Forelimb muscle (tissue), 1 donor: Measurements from ENCODE around the gene CEMP1. TPM values are rescaled to one million over a fixed set of nuclear protein-coding genes. Genes with fewer than 3 reads are reported as not detected.
"Not testable (repeated sequence)": the region's sequence is repeated elsewhere in the genome, so short reads cannot be mapped to it uniquely, and the experiment has no call there.

Experiments used
- DNase-seq: peaks from one replicate; pipeline ENCODE4 v3.0.0-alpha.2; 2013; ENCODE audit warnings: low read depth
- polyA plus RNA-seq: library from polyadenylated mRNA; unstranded; fragments of 120-200 nt; gene quantifications from one replicate; pipeline ENCODE4 v1.2.1, GENCODE V29; 2013; ENCODE audit not compliant: insufficient read length

CEMP1 gene
- polyA plus RNA-seq, 1 donor = 2.0 TPM

DNA sequence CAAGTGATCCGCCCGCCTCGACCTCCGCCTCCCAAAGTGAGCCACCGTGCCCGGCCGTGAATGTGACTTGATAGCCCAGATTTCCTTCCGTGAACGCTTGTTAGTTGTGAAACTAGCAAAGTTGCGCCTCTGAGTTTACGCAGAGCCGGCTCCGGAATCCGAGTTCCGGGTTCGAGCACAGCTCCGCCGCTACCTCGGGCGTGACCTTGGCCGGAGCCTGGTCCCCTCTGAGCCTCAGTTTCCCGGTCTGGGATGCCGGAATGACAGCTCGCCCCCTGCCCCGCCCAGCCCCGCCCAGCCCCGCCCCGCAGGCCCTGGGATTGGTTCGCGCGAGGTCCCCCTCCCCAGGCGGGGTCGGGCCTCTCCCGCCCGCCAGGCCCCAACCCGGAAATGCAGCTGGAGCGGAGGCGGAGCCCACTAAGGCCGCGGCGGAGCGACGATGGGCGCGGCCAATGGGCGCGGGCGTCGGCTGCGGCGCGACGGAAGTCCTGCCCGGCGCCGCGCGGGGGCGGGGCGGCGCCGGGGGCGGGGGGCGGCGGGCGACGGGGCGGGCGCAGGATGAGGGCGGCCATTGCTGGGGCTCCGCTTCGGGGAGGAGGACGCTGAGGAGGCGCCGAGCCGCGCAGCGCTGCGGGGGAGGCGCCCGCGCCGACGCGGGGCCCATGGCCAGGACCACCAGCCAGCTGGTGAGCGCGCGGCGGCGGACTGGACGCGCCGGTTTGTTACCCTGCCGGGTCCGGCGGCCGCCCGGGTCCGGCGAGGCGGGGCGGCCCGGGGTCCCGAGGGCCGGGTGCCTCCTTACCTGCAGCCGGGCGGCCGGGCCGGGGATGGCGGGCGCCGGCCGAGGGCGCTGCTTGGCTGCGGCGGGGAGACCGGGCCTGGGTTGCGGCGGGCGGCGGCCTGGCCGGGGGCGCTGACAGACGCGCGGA is 6.5 kb upstream of the CEMP1 start, which contains the start of gene PDPK1:
PDPK1 (plus strand) TSS at position 571 of the 929 bp plus-strand sequence; CDS start at position 663, 92 bp downstream.
- peak; percentile 90 for DNase-seq

DNA sequence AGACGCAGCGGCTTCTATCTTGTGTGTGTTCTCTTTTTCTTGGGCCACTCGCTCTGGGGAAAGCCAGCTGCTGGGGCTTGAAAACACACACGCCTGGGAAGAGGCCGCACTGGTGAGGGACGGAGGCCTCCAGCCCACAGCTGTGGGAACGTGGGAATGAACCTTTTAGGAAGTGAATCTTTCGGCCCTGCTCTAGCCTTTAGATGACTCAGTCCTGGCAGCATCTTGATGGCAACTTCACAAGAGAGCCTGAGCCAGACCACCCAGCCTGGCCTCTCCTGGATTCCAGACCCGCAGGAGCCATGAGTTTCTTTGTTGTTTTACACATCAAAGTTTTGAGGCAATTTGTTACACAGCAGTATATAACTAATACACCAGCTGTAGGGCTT is 4.4 kb upstream of the CEMP1 start:
- DNase-seq = no peak

DNA sequence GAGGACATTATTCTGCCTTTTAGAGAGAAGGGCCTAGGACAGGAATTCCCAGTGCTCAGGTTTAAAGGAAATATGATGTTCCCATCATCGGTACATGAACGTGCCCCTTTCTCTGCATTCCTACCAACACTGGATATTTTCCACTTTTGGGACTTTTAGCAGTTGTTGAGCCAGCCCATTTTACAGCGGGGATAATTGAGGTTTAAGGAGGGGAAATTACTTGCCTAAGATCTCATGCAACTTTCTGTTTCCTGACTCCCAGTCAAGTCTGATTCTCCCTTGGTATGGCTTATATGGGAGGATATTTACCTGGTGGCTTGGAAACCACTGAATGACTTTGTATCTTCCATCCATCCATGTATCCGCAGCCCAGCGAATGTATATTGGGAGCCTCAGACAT is 3.1 kb upstream of the CEMP1 start:
- not testable (repeated sequence) for DNase-seq

DNA sequence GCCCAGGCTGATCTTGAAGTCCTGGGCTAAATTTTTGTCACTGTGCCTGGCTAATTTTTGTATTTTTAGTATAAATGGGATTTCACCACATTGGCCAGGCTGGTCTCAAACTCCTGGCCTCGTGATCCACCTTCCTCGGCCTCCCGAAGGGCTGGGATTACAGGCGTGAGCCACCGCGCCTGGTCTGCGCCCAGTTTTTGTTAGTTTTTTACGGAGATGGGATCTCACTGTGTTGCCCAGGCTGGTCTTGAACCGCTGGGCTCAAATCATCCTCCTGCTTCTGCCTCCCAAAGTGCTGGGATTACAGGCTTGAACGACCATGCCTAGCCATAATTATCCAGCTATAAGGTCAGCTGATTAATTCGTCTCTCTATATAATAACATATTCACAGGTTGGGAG is 2.7 kb upstream of the CEMP1 start:
- no peak for DNase-seq

DNA sequence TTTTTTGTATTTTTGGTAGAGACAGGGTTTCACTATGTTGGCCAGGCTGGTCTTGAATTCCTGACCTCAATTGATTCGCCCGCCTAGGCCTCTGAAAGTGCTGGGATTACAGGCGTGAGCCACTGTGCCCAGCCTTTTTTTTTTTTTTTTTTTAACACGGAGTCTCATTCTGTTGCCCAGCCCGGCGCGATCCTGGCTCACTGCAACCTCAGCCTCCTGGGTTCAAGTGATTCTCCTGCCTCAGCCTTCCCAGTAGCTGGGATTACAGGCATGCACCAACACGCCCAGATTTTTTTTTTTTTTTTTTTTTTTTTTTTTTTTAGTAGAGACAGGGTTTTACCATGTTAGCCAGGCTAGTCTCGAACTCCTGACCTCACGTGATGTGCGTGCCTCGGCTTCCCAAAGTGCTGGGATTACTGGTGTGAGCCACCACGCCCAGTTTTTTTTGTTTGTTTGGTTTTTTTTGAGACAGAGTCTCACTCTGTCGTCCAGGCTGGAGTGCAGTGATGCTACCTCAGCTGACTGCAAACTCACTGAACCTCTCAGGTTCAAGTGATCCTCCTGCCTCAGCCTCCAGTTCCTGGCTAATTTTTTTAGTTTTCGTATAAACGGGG is 2.0 kb upstream of the CEMP1 start:
- not testable (repeated sequence) for DNase-seq

DNA sequence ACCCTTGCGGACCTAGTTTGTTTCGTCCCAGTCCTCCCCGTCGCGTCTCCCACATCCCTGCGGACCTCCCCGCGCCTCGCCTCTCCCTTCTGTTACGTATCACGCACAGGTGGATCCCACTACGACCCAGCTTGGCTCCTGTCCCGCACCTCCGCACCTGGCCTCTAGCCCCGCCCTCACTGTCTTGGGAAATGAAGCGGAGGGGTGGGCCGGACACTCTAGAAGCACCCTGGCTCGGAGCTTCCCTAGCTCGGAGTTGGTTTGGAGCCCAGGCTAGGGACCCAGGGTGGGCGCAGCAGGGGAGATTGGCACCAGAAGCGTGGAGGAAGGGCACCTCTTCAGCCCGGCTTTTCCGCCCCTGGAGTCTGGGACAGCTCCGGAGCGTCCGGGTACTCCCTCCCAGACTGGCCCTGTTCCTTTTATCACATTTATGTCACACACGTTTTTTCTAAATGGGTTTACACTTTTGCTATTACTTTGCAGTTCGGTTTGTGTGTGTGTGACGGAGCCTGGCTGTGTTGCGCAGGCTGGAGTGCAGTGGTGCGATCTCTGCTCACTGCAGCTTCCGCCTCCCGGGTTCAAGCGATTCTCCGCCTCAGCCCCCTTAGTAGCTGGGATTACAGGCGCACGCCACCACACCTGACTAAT is 1.4 kb upstream of the CEMP1 start:
- no peak for DNase-seq

DNA sequence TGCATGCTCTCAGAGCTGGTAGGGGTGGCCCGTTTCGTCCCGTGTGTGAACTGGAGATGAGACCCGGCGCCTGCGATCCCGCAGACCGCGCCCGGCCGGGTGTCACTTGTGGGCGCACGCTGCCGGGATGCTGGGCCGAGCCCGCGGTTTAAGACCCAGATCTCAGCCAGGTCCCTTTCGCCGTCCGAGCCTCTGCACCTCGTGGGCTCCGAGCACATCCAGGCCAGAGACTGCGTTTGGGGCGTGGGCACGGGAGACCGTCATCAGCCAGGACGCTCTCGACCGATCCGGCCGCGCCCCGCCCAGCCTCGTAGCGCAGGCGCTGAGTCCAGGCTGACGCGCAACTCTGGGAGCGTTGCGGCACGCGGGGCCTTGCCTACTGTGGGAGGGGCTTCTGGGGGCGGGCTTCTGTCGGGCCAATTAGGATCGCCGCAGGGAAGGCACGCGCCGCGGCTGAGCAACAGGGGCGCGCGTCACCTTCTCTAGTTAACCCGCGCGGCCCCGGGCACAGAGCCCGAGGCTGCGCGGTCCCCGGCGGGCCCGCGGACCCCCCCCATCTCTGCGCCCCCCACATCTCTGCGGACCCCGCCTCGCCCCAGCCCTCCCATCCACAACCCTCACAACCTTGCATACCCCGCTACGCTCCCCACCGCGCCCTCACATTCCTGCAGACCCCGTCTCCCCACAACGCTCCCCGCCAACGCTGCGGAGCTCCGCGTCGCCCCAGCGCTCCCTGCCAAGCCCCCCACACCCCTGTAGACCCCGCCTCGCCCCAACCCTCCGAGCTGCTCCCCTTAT is 687 bp upstream of the CEMP1 start:
- peak; percentile 86 for DNase-seq

DNA sequence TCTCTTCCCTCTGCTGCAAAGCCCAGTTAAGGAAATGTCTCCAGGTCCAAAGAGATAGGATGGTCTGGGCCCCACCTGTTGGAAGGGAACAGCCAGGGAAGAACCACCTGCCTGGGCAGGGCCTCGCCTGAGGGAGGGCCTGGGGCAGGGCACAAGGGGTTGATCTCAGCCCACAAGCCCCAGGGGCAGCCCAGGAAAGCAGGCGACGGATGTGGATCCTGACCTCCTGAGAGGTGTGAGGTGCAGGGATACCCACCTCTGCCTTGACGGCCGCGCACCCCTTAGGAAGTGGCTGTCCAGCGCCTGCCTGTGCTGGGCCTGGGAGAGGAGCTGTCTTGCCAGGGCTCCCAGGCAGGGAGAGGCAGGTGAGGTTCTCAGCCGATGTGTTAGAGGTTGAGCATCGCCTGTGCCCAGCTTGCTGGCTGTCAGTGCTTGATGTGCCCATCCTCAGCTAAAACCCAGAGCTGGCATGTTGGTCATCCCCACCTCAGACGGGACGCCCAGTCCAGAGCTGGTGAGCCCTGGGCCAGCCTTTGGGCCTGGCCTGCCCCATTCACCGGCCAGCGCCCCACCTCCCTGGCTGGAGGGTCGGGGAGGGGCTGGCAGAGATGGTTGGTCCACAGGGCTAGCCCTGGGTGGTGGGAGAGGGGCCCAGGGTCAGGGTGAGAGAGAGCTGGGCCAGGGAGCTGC is 434 bp downstream of the CEMP1 start:
- DNase-seq = no peak

DNA sequence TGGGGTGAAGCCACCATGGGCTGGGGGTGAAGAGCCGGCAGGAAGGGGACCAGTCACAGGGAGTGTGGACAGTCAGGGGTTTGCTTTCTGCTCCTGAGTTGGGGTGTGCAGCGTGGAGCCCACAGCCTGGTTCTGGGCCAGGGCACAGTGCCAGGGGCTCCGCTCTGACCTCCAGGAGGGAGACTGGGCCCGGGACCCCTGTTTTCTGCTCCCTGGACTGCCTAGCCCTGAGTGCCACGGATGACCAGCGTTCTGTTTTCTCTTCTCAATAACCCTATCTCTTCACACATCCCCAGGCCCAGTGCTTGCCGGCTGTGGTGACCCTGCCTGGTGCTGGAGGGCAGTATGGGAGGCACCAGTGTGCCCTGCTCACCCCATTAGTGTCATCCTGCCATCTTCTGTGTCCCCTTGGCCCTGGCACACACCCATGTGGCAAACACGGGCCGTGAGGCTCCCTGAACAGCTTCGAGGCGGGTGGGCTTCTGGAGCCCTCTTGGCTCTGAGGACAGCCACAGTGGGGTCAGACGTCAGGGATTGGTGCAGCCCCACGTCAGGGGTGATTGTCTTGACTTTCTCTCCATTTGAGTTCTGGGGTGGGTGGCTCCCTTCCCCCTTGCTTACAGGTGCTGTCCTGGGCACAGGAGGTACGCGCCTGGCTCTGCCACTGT is 1.1 kb downstream of the CEMP1 start:
- DNase-seq = no peak

DNA sequence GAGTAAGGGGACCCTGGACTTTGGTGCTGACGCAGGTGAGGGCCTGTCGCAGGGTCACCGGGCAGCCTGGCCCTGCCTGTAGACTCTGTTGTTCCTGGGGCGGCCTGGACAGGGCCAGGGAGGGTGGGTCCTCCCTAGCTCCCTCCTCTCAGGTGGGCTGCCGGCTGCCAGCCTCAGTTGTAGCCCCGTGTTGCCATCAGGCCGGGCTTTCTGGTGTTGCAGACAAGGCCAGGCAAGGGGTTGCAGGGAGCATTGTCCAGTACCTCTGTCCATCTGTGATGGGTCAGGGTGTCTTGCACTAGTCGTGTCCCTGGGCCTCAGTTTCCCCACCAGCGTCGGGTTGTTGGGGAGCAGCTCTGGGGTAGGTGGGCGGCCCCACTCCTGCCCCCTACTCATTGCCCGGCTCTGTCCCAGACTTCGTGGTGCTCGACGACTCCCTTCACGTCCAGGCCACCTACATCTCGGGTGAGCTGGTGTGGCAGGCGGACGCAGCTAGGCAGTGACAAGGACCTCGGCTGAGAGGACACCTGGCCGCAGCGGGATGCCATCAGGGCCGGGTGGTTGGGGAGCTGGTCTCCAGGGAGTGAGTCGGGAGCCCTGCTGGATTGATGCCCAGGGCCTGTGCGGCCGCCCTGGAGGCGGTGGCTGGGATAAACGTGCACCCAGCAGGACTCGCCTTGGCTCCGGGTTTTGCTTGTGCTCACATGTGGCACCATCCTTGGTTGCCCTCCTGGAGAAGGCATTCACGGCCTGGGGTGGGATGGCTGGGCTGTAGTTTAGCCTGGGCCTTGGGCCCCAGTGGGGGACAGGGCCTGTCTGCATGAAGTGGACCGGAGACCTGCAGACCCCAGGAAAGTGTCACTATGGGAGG is 1.9 kb downstream of the CEMP1 start:
- DNase-seq = no peak

DNA sequence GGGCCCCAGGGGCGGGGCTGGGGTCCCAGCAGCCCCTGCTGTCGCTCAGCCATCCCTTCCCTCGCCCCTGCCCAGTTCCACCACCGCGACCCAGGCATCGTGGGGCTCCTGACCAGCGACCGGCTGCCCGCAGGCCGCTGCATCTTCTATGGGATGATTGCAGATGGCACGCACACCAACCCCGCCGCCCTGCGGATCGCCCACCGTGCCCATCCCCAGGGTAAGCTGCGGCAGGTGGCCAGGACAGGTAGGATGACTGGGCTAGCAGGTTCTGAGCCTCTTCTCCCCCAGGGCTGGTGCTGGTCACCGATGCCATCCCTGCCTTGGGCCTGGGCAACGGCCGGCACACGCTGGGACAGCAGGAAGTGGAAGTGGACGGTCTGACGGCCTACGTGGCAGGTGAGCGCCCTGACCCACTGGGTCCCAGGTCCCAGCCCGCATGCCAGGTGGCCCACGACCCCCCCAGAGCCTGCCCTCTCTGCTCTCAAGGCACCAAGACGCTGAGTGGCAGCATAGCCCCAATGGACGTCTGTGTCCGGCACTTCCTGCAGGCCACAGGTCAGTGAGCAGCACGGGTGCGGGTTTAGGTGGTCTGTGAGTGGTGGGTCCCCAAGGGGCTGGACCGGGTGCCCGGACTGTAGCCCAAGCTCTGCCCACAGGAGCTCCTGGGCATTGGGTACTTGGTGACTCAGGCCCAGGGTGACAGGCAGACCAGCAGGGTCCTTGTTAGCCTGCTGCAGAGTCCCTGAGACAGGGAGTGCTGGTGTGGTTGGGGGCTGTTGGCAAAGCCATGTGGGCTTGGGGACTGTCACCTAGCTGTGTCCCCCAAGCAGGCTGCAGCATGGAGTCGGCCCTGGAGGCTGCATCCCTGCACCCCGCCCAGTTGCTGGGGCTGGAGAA is 2.8 kb downstream of the CEMP1 start:
- no peak for DNase-seq

DNA sequence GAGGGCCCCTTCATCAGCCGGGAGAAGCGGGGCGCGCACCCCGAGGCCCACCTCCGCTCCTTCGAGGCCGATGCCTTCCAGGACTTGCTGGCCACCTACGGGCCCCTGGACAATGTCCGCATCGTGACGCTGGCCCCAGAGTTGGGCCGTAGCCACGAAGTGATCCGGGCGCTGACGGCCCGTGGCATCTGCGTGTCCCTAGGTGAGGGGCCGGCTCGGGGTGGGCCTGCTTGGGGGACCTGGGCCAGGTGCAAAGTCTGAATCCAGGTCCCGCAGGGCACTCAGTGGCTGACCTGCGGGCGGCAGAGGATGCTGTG is 3.5 kb downstream of the CEMP1 start:
- DNase-seq = no peak

DNA sequence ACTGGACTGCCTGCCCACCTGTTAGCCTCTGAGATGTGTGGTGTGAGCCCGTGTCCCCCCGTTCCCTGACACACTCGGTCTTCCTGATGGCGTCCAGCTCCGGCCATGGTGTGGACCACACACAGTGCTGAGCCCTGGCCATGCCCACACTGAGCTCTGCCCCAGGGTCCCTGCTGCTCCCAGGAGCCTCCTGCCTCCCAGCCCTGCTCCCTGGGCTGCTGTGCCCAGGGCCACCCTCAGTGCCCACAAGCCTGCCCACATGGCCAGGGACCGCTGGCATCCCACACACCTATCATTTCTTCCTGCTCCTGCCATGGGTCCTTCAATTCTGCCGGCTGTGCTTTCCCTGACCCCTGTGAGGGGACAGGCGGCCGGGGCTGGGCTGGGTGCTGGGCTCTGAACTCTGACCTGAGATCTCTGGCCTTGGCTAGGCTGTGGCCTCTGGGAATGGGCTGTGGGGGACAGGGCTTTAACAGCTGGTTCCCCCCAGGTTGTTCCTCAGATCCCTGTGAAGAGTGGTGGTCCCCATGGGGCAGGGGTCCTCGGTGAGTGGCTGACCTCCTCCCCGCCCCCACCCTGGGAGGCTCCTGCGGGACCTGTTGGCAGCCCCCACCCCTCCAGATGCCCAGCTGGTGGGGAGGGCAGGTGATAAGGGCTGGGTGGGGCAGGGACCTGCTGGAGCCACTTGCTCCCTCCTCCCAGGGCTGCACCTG is 4.0 kb downstream of the CEMP1 start:
- no peak for DNase-seq

DNA sequence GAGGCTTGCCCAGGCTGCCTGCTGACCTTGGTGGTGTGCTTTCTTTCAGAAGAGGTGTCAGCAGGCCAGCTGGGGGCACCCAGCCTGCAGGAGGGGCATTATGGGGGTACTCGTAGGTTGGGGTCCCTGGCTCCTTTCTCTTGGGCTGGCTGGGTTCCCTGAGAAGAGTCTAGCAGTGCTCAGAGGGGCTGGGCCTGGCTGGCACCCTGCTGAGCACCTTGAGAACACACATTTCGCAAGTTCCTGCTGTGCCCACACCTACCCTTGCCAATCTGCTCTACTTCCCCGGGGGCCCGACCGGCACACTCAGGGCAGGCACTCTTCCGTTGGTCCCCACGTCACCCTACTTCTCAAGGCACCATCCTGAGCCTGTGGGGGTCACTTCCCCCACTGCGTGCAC is 5.1 kb downstream of the CEMP1 start:
- DNase-seq = no peak

DNA sequence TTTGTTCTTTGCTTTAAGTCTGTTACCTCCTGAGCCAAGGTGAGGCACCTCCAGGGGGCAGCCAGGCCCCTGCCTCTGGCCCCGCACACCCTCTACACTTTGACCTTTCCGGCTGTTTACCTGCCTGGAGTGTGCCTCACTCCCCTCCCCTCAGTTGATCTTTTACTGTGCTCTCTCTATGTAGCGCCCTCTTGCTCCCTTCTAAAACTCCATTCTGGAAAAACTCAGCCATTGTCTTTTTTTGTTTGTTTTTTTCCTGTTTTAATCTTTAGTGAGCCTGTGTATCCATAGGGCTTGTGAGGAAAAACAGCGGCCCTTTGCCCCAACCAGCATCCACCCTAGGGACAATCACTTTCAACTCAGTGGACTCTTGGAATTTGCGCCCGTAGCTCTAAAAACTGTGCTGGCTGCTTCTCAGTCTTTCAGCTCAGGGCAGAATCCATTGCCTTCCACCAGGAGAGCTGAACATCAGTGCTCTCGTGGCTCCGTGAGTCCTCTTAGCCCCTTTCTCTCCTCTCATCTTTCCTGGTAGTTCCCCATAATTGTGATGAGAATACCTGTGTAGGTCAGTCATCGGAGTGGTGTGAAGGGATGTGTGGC is 6.8 kb downstream of the CEMP1 start:
- no peak for DNase-seq

DNA sequence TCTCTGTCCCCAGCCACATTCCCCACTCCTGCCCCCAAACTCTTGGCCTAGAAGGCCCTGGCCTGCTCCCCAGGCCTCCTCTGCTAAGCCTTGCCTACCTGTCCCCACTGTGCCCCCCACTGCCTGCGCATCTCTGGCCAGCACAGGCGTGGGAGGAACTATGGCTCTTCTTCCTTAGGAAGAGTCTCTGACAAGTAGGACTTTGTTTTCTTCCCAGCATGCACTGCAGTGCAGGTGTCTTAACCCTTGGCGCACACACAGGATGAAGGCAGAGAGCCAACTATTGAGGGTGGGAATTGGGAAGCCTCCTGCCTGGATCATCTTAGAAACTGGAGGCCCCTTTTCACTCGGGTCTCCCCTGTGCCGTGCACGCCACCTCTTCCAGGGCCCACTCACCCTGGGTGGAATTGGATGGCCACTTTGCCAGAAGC is 7.4 kb downstream of the CEMP1 start:
- DNase-seq = no peak

DNA sequence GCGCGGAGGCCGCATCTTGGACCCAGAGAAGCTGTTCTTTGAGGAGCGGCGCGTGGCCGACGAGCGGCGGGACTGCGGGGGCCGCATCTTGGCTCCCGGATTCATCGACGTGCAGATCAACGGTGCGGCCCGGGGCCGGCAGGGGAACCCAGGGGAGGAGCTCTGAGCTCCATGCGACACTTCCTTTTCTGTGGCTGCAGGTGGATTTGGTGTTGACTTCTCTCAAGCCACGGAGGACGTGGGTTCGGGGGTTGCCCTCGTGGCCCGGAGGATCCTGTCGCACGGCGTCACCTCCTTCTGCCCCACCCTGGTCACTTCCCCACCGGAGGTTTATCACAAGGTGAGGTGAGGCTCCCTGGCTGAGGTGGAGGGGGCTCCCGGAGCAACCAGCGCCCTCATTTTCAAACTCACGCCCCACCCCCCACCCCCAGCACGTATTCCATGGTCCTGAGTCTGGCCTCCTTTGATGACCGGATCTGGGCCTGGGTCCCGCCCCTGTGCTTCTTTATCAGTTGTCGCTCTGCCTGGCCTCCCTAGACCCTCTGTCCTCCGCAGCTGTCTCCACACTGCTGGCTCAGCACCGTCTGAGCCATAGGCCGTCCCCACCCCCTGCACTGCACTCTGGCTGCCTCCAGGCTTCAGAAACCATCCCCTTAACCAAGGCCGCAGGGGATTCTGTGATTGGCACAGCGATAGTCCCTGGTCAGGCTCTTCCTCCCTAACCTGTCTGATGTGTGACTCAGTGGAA is 10.2 kb downstream of the CEMP1 start:
- DNase-seq = no peak
